ENCODE measurements around the gene SNAPC2. TPM values are rescaled to one million over a fixed set of nuclear protein-coding genes. Genes with fewer than 3 reads are reported as not detected.

The SNAPC2 gene
- polyA plus RNA-seq, 1 of the 3 experiments (the other 2 are of a cell fraction), result 38.7 TPM

GRCh38 chr19:7908742-7909461 is 11.2 kb upstream of the SNAPC2 start:
- no peaks in the 10 kb centered on the region for H3K9me2 ChIP-seq
- TF ChIP-seq, protein P1, sequence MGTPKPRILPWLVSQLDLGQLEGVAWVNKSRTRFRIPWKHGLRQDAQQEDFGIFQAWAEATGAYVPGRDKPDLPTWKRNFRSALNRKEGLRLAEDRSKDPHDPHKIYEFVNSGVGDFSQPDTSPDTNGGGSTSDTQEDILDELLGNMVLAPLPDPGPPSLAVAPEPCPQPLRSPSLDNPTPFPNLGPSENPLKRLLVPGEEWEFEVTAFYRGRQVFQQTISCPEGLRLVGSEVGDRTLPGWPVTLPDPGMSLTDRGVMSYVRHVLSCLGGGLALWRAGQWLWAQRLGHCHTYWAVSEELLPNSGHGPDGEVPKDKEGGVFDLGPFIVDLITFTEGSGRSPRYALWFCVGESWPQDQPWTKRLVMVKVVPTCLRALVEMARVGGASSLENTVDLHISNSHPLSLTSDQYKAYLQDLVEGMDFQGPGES (IDR thresholded peaks at IDR 0.05; ENCODE audit: low read depth, low read length), result no peak
- TF ChIP-seq JUND (IDR thresholded peaks at IDR 0.05) (no peak), EP300 (IDR thresholded peaks at IDR 0.05; ENCODE audit: borderline replicate concordance in 1 of 2, low read depth in 1 of 2, low read length in 1 of 2) (no peak), GABPA (IDR thresholded peaks at IDR 0.05; ENCODE audit: low read depth) (no peak), FOXM1 (IDR thresholded peaks at IDR 0.05; ENCODE audit: low read depth) (no peak), TCF12 (IDR thresholded peaks at IDR 0.05) (no peak), MAX (IDR thresholded peaks at IDR 0.05; ENCODE audit: low read depth) (no peak), FOXJ3 (CRISPR knock-in tag; IDR thresholded peaks at IDR 0.05) (no peak), TAF1 (IDR thresholded peaks at IDR 0.05; ENCODE audit: borderline replicate concordance, low read depth, low read length) (no peak), PBX3 (IDR thresholded peaks at IDR 0.05) (no peak), ELF1 (IDR thresholded peaks at IDR 0.05) (no peak), RFX5 (IDR thresholded peaks at IDR 0.05; ENCODE audit: low read length) (no peak), NFIC (IDR thresholded peaks at IDR 0.05; ENCODE audit: borderline replicate concordance) (no peak), CTCF (IDR thresholded peaks at IDR 0.05) (no peak)
- TF ChIP-seq, protein P2, sequence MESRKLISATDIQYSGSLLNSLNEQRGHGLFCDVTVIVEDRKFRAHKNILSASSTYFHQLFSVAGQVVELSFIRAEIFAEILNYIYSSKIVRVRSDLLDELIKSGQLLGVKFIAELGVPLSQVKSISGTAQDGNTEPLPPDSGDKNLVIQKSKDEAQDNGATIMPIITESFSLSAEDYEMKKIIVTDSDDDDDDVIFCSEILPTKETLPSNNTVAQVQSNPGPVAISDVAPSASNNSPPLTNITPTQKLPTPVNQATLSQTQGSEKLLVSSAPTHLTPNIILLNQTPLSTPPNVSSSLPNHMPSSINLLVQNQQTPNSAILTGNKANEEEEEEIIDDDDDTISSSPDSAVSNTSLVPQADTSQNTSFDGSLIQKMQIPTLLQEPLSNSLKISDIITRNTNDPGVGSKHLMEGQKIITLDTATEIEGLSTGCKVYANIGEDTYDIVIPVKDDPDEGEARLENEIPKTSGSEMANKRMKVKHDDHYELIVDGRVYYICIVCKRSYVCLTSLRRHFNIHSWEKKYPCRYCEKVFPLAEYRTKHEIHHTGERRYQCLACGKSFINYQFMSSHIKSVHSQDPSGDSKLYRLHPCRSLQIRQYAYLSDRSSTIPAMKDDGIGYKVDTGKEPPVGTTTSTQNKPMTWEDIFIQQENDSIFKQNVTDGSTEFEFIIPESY (IDR thresholded peaks at IDR 0.05; ENCODE audit: borderline replicate concordance, low read depth), result no peak
- H3K9ac ChIP-seq, result no peak overlapping the region
- peaks cover 36% of the 10 kb centered on the region for H4K20me1 ChIP-seq (ENCODE audit: insufficient read depth)
- H3K79me2 ChIP-seq (ENCODE audit: insufficient read depth), result peaks cover 43% of the 10 kb centered on the region
- no peak overlapping the region for H2AFZ ChIP-seq (ENCODE audit: low read depth)
- CTCF ChIA-PET, result interaction anchor here (1.3 to 1.7 kb wide), 3 partner anchors 9 to 56 kb away, joined by 3 to 5 read pairs (median 4); partner anchors contain the start of gene LRRC8E
- 98% methylated on average over 11 of the region's 19 CpGs for WGBS (ENCODE audit: low lambda C conversion rate)
- H3K27ac ChIP-seq (ENCODE audit: low read depth in 2 of 2, low read length in 1 of 2), result no peak overlapping the region; a peak in 1 of 4 replicates
- no peak for DNase-seq
- H3K9me3 ChIP-seq, result no peaks in the 10 kb centered on the region
- H3K4me3 ChIP-seq (ENCODE audit: low read depth in 2 of 2, low read length in 1 of 2), result no peak overlapping the region
- no peak overlapping the region for H3K4me2 ChIP-seq
- H3F3A ChIP-seq (replicated peaks; ENCODE audit: insufficient read depth), result peaks cover 6% of the 10 kb centered on the region
- no peaks in the 10 kb centered on the region for H3K27me3 ChIP-seq (ENCODE audit: insufficient read depth)
- POLR2A ChIA-PET, result no interaction called here
- peaks cover 0 to 12% of the 10 kb centered on the region in 2 experiments; a peak in 2 of 4 replicates for H3K4me1 ChIP-seq (ENCODE audit: control insufficient read depth in 1 of 2, insufficient read depth in 2 of 2, low read depth in 1 of 2, low read length in 1 of 2)
- H3K36me3 ChIP-seq (replicated peaks in 1 of 2; ENCODE audit: control insufficient read depth in 1 of 2, insufficient read depth in 2 of 2, low read length in 1 of 2), result peaks cover 3 to 35% of the 10 kb centered on the region in 2 experiments
